Measurements from ENCODE around the gene UGT1A5. TPM values are rescaled to one million over a fixed set of nuclear protein-coding genes. Genes with fewer than 3 reads are reported as not detected.
A peak's percentile ranks its signal among the peaks of the same experiment; 100 is the strongest.

Gene UGT1A5
- total RNA-seq, 4 donors from 2014 or later = 7.2 to 24.2 (median 15.0) TPM; not detected in 1

DNA sequence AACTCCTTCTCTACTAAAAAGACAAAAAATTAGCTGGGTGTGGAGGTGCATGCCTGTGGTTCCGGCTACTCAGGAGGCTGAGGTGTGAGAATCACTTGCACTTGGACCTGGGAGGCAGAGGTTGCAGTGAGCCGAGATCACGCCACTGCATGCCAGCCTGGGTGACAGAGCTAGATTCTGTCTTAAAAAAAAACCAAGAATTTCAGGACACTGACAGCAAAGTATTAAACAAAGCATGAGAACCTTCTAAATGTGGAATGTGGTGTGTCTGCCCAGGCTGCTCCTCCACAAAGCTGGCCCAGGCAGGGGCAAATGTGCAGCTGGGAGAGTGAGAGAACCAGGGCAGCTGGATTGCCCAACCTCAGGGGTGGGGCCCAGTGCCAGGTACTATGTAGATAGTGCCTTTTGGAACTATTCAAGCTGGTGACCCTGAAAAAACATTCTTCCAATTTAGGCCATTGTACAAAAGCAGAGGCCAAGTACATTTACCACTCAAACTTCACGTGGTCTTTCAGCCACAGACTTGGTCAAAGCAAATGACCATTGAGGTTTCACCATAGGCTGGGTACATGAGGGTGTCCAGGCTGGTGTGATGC, 6.7 kb upstream of the UGT1A5 start:
- H3K36me3 ChIP-seq = no peaks in the 10 kb centered on the region
- DNase-seq = peak in 2 of 3 donors; percentile 68 to 76
- peaks cover 0 to 11% (median 0%) of the 10 kb centered on the region in 4 donors for H3K4me1 ChIP-seq
- peak overlapping the region in 3 of 4 donors; percentile 26 to 77 (median 69) for H3K27ac ChIP-seq
- H3K4me3 ChIP-seq = no peak overlapping the region
- no peak for TF ChIP-seq POLR2A (IDR thresholded peaks at IDR 0.05)
- TF ChIP-seq, protein P1, sequence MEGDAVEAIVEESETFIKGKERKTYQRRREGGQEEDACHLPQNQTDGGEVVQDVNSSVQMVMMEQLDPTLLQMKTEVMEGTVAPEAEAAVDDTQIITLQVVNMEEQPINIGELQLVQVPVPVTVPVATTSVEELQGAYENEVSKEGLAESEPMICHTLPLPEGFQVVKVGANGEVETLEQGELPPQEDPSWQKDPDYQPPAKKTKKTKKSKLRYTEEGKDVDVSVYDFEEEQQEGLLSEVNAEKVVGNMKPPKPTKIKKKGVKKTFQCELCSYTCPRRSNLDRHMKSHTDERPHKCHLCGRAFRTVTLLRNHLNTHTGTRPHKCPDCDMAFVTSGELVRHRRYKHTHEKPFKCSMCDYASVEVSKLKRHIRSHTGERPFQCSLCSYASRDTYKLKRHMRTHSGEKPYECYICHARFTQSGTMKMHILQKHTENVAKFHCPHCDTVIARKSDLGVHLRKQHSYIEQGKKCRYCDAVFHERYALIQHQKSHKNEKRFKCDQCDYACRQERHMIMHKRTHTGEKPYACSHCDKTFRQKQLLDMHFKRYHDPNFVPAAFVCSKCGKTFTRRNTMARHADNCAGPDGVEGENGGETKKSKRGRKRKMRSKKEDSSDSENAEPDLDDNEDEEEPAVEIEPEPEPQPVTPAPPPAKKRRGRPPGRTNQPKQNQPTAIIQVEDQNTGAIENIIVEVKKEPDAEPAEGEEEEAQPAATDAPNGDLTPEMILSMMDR (IDR thresholded peaks at IDR 0.05) = no peak
- no peaks in the 10 kb centered on the region for H3K9me3 ChIP-seq
- no peaks in the 10 kb centered on the region for H3K27me3 ChIP-seq

DNA sequence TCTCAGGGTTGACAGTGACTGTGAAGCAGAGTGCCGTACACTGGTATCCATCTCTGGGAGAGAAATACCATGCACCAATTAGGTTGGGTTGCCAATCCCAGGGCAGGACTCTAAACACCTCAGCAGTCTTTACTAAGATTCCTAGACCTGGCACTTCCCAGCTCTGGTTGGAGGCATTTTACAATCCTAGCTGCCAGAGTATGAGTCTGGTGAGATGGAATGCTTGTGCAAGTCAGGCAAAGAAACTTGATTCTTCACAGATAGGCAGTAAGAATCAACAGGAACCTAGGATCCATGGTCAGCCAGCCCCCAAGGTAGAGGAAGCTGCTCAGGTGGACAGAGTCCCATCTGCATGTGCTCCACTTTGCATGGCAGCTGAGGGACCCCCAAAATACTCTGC, 6.0 kb upstream of the UGT1A5 start:
- TF ChIP-seq POLR2A (IDR thresholded peaks at IDR 0.05) = no peak
- no peaks in the 10 kb centered on the region for H3K27me3 ChIP-seq
- H3K27ac ChIP-seq = peak overlapping the region in 3 of 4 donors; percentile 26 to 77 (median 69)
- peaks cover 0 to 11% (median 0%) of the 10 kb centered on the region in 4 donors for H3K4me1 ChIP-seq
- H3K4me3 ChIP-seq = no peak overlapping the region
- no peaks in the 10 kb centered on the region for H3K36me3 ChIP-seq
- DNase-seq = no peak
- no peaks in the 10 kb centered on the region for H3K9me3 ChIP-seq

DNA sequence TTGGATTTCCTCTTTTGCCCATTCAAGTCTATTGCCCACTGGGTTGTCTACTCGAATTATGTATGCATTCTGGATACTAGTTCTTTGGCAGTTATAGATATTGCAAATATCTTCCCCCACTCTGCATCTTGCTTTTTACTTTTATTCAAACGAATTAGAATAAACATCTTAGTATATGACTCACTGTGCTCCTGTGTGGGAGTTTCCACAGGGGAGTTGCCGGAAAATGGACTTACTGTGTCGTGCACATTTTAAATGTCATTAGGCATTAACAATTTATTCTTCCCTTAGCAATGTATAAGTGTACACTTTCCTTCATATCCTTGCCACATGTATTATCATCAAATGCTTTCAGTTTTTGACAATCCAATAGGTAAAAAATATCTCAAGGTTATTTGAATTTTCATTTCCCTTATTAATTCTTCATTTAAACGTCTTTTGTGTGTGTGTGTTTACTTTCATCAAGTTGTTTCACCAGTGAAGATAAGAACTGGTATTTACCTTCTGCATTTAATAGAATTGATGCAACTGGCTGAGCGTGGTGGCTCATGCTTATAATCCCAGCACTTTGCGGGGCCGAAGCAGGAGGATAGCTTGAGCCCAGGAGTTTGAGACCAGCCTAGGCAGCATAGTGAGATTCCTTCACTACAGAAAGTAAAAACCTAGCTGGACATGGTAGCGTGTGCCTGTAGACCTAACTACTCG, 4.6 kb upstream of the UGT1A5 start:
- no peak for DNase-seq
- no peak overlapping the region for H3K27ac ChIP-seq

DNA sequence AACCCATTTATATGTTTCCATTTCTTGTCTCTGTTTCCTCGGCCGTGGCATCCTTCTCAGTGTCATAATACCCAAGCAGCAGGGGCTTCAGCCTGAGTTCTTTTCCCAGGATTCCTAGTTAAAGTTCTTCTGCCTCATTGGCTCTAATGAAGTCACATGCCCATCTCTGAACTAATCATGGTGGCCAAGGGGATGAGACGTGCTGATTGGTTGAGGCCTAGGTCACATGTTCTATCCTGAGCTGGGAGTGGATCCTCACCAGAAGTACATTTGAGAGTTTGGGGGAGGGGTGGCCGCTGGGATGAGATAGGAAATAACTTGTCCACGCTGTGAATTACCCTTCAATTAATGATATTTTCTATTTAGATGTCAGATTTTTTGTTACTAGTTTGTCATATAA, 3.8 kb upstream of the UGT1A5 start:
- peaks cover 0 to 11% (median 0%) of the 10 kb centered on the region in 4 donors for H3K4me1 ChIP-seq
- TF ChIP-seq, protein P1 (IDR thresholded peaks at IDR 0.05) = no peak
- no peak for TF ChIP-seq POLR2A (IDR thresholded peaks at IDR 0.05)
- no peak overlapping the region for H3K27ac ChIP-seq

More for the DNA sequence above, 4.6 kb upstream of the UGT1A5 start:
- Histone ChIP-seq H3K4me1 (peaks cover 0 to 11% (median 0%) of the 10 kb centered on the region in 4 donors), H3K36me3 (no peaks in the 10 kb centered on the region), H3K27me3 (no peaks in the 10 kb centered on the region), H3K4me3 (no peak overlapping the region), H3K9me3 (no peaks in the 10 kb centered on the region)
- no peak for TF ChIP-seq POLR2A (IDR thresholded peaks at IDR 0.05)
- TF ChIP-seq, protein P1 (IDR thresholded peaks at IDR 0.05) = no peak

DNA sequence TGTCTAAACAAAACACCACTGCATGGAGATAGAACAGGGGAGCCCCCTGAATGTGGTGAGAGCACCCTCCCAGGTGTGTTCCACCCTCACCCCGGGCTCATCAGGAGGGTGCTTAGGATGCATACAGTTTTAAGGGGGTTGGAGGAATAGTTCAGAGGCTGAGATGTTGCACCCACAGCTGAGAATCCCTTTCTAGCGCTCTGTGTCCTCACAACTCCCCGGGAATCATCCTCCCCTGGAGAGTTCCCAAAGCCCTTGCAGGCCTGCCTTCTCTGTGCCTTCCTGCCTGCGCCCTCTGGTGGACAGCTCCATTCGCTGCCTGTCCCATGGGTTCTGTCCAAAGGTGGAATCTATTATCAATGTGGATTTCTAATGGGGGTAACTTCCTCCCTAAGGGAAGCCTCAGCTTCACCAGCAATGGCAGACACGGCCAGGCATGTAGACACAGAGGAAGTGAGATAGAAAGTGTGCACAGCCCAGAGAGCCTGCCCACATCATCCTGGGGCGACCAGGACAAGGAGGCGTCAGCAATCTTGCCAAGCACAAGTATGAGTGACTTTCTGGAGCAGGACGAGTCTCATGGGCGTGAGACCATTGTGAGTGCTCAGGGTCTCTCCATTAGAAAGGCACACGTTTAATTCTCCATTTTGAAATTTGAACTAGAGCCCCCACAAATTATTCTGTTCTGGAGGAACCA, 1.2 kb upstream of the UGT1A5 start:
- Histone ChIP-seq H3K9me3 (no peaks in the 10 kb centered on the region), H3K4me3 (no peak overlapping the region), H3K4me1 (peaks cover 0 to 5% (median 0%) of the 10 kb centered on the region in 4 donors), H3K36me3 (no peaks in the 10 kb centered on the region), H3K27ac (no peak overlapping the region), H3K27me3 (no peaks in the 10 kb centered on the region)
- TF ChIP-seq POLR2A (IDR thresholded peaks at IDR 0.05) = no peak
- TF ChIP-seq, protein P1 (IDR thresholded peaks at IDR 0.05) = peak in 4 of 6 experiments; percentile 81 to 88 (median 82)
- peak; percentile 67 to 91 (median 88) for DNase-seq

More for the DNA sequence above, 3.8 kb upstream of the UGT1A5 start:
- Histone ChIP-seq H3K36me3 (no peaks in the 10 kb centered on the region), H3K27me3 (no peaks in the 10 kb centered on the region), H3K4me3 (no peak overlapping the region), H3K9me3 (no peaks in the 10 kb centered on the region)
- no peak for DNase-seq

DNA sequence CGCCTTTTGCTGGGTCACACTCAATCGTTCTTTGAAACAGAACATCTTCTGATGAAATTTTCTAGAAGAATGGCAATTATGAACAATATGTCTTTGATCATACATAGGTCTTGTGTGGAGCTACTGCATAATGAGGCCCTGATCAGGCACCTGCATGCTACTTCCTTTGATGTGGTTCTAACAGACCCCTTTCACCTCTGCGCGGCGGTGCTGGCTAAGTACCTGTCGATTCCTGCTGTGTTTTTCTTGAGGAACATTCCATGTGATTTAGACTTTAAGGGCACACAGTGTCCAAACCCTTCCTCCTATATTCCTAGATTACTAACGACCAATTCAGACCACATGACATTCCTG, 532 bp downstream of the UGT1A5 start:
- H3K9me3 ChIP-seq = no peaks in the 10 kb centered on the region
- H3K27ac ChIP-seq = peak overlapping the region in 2 of 4 donors; percentile 11 to 78
- DNase-seq = no peak
- no peaks in the 10 kb centered on the region for H3K4me1 ChIP-seq
- no peaks in the 10 kb centered on the region for H3K27me3 ChIP-seq
- no peaks in the 10 kb centered on the region for H3K36me3 ChIP-seq
- peak overlapping the region in 1 of 4 donors; percentile 20 for H3K4me3 ChIP-seq
- TF ChIP-seq, protein P1 (IDR thresholded peaks at IDR 0.05) = no peak
- no peak for TF ChIP-seq POLR2A (IDR thresholded peaks at IDR 0.05)
